Inflammatory macrophage treated with lipopolysaccharide for 4 hours (primary cell): ENCODE measurements around the gene SEC14L6.
A peak's percentile ranks its signal among the peaks of the same experiment; 100 is the strongest.
"Not testable (repeated sequence)": the region's sequence is repeated elsewhere in the genome, so short reads cannot be mapped to it uniquely, and the experiment has no call there.

Experiments
- DNase-seq: peaks from one replicate; pipeline ENCODE4 v3.0.0-alpha.2; 2020

Gene SEC14L6

GRCh38 chr22:30546616-30547015, at the start of gene SEC14L6:
SEC14L6 (minus strand) TSS chr22:30546741; CDS start chr22:30546682, 59 bp downstream.
- DNase-seq, result no peak

GRCh38 chr22:30596199-30596598, 49.7 kb upstream of the SEC14L6 start:
- DNase-seq, result no peak

DNA sequence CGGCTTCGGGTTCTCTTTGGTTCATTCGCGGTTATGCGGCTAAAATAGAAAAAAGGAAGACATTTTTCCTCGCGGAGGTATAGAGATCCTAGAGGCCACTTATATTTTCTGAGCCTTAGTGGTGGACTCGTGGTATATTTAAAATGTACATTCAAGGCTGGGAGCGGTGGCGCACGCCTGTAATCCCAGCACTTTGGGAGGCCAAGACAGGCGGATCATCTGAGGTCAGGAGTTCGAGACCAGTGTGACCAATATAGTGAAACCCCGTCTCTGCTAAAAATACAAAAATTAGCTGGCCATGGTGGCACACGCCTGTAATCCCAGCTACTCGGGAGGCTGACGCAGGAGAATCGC, 45.8 kb upstream of the SEC14L6 start:
- DNase-seq, result not testable (repeated sequence)

DNA sequence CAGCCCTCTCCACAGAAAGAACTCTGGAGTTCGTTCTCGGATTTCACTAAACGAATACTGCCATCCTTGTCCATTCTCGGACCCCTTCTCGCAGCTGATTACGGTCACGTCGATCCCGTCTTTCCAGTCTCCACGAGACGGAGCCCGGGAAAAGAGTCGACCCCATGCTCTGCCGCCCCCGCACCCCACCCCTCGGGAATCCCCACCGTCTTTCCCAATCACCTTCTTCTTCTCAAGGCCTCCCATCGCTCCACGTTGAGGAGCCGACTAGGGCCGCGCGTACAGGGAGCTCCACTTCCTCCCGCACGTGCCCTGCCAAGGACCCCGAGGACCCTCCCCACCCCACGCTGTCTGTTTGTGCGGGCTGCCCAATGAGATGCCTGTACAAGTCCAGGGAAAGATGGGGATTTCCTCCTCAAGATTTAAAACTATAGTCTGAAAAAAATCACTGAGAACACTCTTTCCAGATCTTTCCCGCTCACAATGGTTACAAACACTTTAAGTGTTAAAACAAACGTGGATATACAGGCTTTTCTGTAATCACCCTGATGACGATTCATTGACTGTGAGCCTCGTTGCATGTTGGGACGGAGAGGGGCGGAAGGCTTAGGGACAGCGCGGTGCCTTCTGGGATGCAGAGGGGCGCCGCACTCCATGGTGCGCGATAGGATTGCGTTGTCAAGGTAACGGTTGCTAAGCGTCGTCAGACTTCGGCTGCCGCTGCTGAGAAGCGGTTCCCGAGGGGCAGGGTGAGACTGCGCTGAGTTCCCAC, 45.2 kb upstream of the SEC14L6 start, which contains the start of gene PES1:
PES1 (minus strand) TSS at position 323 of the 772 bp plus-strand sequence; CDS start at position 246, 77 bp downstream.
- peak; percentile 98 for DNase-seq

- DNase-seq, result peak; percentile 4
Observed at GRCh38 chr22:30591191-30591587, 44.6 kb upstream of the SEC14L6 start.

DNA sequence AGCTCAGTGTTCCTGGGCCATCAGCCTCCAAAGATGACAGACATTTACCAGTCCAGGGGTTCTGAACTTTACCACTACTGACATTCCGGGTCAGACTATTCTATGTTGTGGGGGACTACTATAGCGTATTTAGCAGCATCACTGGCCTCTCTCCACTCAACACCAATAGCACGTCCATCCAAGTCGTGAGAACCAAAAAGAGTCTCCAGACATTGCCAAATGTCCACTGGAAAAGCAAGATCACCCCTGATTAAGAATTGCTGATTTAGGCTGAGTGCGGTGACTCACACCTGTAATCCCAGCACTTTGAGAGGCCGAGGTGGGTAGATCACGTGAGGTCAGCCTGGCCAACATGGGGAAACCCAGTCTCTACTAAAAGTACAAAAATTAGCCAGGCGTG, 39.9 kb upstream of the SEC14L6 start:
- DNase-seq, result no peak

DNA sequence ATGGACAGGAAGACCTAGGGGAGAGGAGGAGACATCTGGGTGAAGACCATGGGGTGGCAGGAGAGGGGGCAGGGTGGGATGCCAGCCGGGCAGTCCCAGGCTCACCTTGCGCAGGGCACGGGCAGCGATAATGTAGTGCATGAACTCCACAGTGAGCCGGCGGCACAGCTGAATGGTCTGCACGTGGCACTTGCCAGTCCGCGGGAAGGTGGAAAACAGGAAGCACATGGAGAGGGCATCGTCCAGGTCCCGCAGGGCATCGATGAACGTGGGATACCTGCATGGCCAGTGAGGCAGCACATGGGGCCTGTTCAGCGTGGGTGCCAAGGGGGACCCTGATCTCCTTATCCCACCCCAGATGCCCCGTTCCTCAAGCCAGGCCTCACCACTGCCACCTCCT, 37.9 kb upstream of the SEC14L6 start:
- no peak for DNase-seq

DNA sequence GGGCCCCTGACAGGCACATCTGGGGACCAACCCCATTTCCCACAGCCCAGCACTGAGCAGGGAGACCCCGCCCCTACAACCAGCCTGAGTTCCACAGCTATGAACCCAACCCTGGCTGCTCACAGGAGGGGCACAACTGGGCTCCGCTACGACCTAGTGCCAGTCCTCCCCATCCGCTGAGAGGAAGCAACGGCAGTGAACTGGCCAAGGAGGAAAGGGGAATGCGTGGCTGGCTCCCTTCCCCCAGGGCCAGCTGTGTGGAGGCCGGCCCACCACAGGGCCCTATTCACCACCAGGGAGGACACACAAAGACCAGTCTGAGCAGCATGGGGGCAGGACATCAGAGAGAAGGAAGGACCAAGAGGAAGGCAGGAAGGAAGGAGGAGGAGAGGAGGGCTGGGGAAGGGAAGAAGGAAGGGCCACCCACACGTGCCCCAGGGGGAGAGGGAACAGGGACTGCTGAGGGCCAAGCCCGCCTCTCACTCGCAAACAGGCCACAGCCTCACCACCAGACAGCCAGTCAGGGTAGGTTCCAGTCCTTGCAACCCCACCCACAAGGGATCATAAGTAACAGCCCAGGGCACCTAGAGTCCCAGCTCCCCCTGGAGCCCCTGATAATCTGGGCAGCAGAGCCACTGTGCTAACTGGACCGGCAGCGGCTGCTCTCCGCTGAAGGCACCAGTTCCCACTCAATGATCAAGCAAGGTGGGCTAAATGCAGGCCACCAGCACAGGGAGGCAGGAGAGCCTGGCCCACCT, 36.4 kb upstream of the SEC14L6 start:
- DNase-seq, result no peak

DNA sequence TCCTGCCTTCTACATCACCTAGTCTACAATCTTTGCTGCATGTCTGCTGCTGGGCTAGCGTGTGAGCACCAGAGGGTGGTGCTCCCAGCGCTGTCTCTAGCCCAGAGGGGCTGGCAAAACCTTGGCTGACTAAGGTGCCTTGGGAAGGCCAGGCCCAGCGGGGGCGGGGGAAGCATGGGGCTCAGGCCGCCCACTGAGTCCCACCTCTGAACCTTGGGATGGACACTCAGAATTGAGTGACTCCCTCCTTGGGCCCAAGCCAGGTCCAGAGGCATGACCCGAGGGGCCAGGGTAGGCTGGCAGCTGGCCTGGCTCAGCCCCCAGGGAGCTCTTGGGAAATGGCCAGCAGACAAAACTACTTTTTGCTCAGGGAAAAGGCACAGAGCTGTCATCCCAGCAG, 35.5 kb upstream of the SEC14L6 start:
- DNase-seq, result no peak

DNA sequence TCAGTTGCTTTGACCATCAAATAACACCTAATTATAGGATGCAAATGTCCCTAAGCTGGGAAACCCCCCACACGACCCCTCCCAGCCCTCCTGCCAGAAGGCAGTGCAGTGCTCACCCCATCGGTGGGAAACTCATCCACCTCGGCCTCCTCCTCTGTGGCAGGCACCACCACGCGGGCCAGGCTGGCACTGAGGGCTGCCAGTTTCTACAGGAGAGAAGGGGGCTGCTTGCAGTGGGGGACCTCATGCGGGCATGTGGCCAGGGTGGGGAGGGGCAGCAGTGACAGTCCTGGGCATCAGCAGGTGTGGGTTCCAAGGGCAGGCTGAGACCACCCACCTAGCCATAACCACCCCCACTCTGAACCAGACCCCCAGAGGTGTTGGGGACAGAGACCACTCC, 34.4 kb upstream of the SEC14L6 start:
- DNase-seq, result no peak

DNA sequence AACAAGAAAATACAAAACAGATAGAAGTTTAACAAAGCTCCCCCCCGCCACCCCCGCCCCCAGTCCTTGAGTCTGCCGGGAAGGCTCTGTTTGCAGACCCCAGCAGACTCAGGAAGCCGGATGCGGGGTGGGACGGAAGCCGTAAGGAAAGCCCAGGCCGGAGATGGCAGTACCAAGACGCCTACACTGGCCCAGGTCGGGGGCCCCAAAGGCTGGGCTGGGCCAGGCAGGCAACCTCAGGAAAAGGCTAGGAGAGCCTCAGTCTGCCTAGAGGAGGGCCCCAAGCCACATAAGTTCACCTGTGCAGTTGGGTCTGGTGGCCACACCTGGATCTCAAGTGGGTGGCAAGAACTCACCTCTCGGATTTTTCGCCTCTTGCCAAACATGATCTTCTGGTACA, 31.9 kb upstream of the SEC14L6 start:
- no peak for DNase-seq

DNA sequence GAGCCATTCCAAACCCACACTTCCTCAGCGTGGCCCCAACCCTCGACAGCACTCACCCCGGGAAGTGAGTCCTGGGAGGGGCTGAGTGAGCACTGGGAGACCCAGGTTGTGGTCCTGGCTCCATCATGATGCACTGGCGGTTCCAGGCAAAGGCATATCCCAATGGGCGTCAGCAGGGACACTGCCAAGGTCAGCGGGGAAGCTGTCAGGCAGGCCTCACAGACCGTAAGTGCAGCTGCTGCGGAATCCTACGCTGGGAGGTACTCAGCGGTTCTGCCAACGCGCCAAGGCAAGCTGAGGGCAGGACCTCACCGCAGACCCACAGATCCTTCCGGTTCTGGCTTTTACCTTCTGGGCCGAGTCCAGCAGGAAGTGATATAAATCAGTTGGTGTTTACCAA, 29.3 kb upstream of the SEC14L6 start:
- DNase-seq, result no peak

- DNase-seq, result no peak
Observed at GRCh38 chr22:30574997-30575671, 28.6 kb upstream of the SEC14L6 start.

DNA sequence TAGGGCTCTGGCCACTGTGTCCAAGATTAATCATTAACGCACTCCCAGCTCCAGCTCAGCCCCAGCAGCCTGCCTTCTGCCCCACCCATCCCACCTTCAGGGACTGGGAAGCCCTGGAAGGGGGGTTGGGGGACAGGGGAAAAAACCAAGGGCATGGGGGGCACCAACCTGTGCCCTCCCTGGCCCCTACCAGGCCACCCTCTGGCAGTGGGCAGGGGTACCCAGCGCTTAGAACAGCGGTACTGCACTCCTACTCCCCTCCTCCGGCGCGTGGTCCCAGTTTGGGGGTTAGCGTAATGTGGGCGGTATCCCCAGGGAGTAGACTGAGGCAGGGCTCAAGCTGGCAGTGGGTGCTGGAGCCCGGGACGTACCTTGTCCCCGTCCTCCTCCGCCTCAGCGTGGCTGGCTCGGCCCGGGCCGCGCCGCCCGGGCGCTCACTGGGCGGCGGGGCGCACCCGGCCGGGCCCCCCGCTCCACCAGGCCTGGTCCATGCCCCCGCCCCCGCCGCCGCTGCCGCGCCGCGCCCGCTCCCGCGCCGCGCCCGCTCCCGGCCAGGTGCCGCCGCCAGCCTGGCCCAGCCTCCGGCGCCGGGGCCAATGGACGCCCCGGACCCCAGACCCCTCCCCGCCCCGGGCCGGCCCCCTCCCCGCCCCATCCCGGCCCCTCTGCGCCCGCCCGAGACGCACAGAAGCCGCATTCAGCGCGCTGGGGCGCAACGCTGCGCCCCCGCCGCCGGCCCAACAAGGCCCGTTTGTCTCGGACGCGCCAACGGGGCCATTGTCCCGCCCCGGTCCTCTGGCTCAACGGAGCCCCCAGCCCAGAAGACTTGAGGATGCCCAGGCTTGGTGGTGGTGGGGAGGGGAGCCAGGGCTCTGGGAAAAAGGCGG, 27.8 kb upstream of the SEC14L6 start, which contains the start of gene GAL3ST1:
GAL3ST1 (minus strand) TSS at position 571 of the 887 bp plus-strand sequence. CDS start 17,273 bp downstream, outside the sequence.
- no peak for DNase-seq

DNA sequence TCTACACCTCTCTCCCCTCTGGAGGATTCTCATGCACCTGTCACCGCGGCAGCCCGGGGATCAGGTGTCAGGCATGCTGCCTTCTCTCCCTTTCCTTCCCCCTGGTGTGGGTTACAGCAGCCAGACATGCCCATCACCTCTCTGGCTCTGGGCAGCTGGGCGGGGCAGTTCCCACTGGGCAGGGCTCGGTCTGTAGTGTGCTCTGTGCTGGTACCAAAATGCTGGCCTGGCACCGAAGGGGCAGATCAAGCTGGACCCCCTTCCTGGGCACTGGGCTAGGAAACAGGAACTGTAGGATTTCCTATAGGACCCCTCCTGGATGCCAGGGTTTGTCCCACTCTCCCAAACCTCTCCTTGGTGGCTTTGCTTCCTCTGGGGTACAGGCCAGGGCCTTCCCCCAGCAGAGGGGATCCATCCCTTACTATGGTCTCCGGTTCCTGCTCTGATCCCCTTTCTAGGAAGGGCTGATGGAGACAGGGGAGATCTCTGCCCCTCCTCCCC, 27.1 kb upstream of the SEC14L6 start:
- no peak for DNase-seq

DNA sequence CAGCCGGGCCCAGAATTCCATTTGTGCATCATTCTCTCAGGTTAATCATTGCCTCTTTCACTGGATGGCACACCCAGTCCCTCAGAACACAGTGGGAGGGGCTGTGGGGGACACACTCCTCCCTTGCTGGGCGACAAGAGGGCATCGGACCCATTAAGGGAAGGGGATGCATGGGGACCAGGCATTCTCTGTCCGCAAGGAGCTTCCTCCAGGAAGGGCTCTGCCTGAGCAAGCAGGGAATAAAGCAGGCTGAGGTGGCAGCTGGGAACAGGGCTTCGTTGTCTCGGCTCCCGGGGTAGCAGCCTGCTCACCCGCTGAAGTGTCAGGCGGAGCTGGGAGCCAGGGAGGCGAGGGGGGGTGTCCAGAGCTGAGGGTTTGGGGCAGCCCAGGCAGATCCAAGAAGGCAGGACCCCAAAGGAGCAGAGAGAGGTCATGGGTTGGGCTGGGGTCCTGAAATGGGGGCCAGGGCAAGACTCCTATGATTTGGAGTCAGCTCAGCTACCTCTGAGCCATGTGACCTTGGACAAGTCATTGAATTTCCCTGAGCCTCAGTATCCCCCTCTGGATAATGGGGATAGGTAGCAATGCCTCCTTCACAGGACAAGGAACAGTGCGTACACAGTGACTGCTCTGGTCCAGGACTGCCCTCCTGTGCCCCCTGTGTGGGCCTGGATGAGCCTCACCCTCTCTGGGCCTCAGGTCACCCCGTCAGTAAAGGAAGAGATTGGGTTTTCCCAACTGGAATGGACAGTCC, 26.5 kb upstream of the SEC14L6 start:
- DNase-seq, result no peak

- DNase-seq, result no peak
Observed at GRCh38 chr22:30572210-30572609, 25.7 kb upstream of the SEC14L6 start.

DNA sequence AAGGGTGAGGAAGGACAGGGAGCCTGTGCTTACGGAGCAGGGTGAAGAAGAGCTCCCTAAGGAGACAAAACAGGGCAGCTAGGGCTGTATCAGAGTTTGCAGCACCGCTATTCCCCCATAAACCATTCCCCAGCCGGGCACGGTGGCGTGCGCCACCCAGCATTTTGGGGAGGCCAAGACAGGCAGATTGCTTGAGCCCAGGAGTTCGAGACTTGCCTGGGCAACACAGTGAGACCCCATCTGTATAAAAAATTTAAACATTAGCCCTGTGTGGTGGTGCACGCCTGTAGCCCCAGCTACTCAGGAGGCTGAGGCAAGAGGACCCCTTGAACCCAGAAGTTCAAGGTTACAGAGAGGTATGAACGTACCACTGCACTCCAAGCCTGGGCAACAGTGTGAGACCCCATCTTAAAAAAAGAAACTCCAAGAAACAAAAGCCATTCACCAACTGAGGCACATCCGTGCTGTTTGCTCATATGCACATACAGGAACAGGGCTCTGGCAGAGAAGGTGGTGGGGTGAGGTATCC, 23.2 kb upstream of the SEC14L6 start:
- DNase-seq, result no peak

DNA sequence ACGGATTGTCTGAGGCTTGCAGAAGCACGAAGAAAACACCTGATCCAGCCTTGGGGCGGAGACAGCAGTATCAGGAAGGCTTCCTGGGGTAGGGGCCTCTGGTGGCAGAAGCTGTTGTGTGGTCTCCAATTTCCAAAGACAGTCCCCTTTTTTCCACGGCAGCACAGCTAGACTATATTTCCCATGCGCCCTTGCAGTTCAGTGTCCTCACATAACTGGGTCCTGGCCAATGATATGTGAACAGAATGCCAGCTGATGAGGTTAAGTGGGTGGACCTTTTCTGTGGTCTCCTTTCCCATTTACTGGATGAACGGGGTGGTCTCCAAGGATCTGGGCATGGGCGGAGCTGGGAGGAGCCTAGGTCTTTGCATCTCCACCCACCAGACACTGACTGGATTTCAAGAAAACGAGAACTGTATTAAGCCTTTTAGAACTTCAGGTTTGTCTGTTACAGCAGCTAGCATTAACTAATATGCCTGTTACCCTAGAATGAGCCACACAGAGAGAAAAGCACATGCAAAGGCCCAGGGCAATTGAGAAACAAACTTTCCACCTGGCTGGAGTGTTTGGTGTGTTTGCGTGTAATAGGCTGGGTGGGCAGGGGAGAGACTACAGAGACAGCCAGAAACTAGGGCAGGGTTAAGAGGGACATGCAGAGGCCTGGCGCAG, 21.7 kb upstream of the SEC14L6 start:
- no peak for DNase-seq

DNA sequence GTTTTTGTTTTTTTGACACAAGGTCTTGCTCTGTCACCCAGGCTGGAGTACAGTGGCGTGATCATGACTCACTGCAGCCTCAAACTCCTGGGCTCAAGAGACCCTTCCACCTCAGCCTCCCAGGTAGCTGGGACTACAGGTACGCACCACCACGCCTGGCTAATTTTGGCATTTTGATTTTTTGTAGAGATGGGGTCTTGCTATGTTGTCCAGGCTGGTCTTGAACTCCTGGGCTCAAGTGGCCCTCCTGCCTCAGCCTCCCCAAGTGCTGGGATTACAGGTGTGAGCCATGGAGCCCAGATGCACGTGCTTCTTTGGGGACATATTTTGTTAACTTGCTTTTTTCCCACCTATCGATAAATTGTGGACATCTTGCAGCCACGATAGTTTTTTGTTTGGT, 20.7 kb upstream of the SEC14L6 start:
- not testable (repeated sequence) for DNase-seq

- DNase-seq, result no peak
Observed at GRCh38 chr22:30566125-30566524, 19.6 kb upstream of the SEC14L6 start.
